22Rv1 (cell line): ENCODE data around the gene SMG7.

Experiments
- CTCF ChIP-seq: fragments of 450-650 bp; IDR thresholded peaks from 2 replicates; pipeline ENCODE4 v1.5.1; 2017; ENCODE audit warnings: mild to moderate bottlenecking
- ZFX ChIP-seq: fragments of 450-650 bp; IDR thresholded peaks from 2 replicates; pipeline ENCODE4 v1.6.1; 2017; ENCODE audit warnings: antibody characterized with exemption, borderline replicate concordance

GRCh38 chr1:183495420-183495819, 23.1 kb downstream of the SMG7 start:
- TF ChIP-seq CTCF (no peak), ZFX (no peak)
